ENCODE measurements around the gene C19orf53. TPM values are rescaled to one million over a fixed set of nuclear protein-coding genes. Genes with fewer than 3 reads are reported as not detected.
"Not testable (repeated sequence)": the region's sequence is repeated elsewhere in the genome, so short reads cannot be mapped to it uniquely, and the experiment has no call there.

The C19orf53 gene
- 147 and 150 TPM in 2 replicates for total RNA-seq
- polyA plus RNA-seq (2012), result 256 TPM

- peak; percentile 93 for DNase-seq (ENCODE audit: low read depth)
These were observed at the start of gene C19orf53 for GRCh38 chr19:13774217-13775191. C19orf53 (plus strand) TSS chr19:13774456; CDS start chr19:13774478, 22 bp downstream.

DNA sequence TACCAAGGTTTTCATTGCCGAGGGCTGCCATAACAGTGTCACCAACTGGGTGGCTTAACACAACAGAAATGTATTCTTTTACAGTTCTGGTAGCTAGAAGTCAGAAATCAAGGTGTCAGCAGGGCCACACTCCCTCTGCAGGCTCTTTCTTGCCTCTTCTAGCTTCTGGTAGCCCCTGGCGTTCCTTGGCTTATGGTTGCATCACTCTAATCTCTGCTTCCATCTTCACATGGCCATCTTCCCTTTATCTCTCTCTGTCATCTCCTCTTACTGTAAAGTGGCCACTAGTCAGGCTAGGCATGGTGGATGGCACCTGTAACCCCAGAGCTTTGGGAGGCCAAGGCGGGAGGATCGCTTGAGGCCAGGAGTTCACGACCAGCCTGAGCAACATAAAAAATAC, 47.9 kb upstream of the C19orf53 start:
- DNase-seq (ENCODE audit: low read depth), result no peak

GRCh38 chr19:13727798-13728197, 46.5 kb upstream of the C19orf53 start:
- no peak for DNase-seq (ENCODE audit: low read depth)

DNA sequence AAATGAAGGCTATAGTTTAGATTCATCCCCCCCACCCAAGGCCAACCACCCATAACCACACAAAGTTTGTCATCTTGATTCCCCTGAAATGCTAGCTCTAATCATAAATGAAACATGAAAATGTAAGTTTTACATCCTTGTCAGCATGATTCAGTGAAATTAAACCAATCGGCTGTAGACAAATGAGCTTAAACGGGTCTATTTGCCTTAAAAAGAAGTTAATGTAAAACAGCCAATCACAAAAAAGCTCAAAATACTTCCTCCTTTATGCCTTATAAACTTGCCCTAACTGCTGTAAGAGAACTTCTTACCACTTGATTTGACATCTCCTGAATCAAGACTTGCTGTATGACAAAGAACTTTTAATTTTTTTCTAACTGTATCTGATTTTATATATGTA, 44.4 kb upstream of the C19orf53 start:
- DNase-seq (ENCODE audit: low read depth), result no peak

GRCh38 chr19:13731147-13731964, 42.9 kb upstream of the C19orf53 start:
- peak; percentile 96 for DNase-seq (ENCODE audit: low read depth)

DNA sequence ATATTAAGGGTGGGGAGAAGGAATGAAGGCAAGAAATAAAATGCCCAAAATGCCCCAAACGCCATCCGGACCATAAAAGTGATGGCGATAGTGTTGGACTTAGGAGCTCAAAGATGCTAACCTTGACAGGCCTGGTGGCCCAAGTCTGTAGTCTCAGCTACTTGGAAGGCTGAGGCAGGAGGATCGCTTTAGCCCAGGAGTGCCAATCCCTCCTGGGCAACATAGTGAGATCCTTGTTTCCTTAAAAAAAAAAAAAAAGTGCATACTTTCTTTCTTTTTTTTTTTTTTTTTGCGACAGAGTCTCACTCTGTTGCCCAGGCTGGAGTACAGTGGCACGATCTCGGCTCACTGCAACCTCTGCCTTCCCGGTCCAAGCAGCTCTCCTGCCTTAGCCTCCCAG, 41.9 kb upstream of the C19orf53 start:
- no peak for DNase-seq (ENCODE audit: low read depth)

DNA sequence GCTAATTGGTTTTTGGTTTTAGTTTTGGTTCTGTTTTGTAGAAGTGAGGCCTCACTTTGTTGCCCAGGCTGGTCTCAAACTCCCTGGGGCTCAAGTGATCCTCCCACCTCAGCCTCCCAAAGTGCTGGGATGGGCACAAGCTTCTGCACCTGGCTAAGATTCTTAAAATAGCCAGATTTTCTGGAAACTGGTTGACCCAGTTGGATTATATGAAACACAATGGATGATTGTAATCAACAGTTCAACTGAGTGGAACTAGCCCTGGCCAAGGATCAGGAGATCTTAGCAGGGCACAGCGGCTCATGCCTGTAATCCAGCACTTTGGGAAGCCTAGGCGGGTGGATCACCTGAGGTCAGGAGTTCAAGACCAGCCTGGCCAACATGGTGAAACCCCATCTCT, 39.5 kb upstream of the C19orf53 start:
- no peak for DNase-seq (ENCODE audit: low read depth)

DNA sequence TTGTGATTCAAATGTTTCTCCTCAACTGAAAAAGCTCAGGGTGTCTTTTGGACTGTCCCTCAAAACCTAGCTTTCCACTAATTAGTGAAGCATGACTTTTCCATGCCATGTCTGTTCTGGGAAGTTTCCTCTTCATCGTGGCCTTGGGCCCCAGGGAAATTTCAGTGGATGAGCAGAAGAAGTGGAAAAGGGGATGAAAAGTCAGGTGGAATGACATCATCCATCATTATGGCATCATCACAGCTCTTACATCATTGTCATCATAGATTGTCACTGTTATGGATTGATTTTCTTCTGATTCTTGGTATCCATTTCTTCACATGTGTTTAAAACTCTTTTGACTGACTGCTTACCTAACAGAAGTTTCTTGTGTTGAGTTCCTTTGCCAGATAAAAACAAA, 36.2 kb upstream of the C19orf53 start:
- no peak for DNase-seq (ENCODE audit: low read depth)

DNA sequence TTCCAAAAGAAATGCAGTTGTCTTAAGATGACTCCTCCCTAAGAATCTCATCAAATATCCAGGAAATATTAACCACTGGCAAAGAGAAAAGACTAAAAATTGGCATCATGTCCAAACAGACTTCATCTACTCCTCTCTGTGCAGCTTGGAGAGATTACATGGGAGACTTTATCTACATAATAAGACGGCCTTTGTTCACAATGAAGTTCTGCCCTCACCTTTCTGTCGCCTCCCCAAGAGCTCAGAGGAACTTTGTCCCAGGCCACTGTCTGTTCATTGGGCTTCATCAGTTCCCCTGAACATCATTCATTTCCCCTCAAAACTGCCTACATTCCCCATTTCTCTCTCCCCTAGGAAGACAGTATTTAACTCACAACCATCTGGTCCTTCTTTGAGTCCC, 32.4 kb upstream of the C19orf53 start:
- DNase-seq (ENCODE audit: low read depth), result no peak

- DNase-seq (ENCODE audit: low read depth), result no peak
These were observed 31.5 kb upstream of the C19orf53 start for GRCh38 chr19:13742756-13743155.

DNA sequence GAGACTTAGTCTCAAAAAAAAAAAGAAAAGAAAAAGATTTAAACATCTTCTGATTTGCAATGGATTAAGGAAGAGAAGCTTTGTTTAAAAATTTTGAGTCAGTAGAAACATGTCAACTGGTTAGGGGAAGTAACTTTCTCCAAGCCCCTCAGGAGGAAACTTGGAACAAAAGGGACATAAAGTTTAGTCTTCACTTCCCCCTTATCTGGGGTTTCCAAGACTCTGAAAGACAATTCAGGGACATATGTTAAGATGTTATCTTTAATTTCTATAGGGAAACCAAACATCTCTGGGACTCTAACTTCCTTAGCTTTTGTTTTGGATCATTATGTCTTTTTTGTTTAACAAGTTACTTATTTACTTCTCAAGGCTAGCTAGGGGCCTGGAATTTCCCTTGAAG, 30.1 kb upstream of the C19orf53 start:
- no peak for DNase-seq (ENCODE audit: low read depth)

DNA sequence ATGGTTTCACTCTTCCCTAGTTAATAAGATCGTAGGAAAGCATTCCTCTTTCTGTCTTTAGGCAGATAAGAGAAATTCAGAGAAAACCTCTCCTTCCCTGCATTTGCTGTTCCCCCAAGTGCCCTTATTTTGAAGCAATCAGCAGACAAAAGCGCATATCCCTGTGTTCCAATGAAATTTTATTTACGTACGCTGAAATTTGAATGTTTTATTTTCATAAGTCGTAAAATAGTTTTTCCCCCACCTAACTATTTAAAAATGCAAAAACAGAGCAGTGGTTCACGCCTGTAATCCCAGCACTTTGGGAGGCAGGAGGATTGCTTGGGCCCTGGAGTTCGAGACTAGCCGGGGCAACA, 27.2 kb upstream of the C19orf53 start:
- no peak for DNase-seq (ENCODE audit: low read depth)

GRCh38 chr19:13748169-13748828, 26.0 kb upstream of the C19orf53 start:
- DNase-seq (ENCODE audit: low read depth), result no peak

DNA sequence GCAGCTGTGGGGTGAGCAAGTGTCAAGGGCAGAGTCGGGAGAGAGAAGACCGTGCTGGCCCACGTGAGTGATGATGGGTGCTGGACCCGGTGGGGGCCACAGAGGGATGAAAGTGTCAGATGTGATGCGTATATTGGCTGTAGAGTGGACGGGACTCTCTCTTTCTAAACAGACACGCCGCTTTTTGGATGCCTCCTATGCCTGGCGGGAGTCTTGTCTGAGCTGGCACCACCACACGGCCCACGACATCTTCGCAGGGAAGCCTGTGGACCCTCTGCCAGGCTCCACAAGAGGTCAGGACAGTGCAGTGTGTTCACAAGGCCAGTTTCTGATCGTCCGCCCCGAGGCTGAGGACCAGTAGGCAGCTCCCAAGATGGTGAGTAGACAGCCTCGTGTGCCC, 22.8 kb upstream of the C19orf53 start:
- no peak for DNase-seq (ENCODE audit: low read depth)

DNA sequence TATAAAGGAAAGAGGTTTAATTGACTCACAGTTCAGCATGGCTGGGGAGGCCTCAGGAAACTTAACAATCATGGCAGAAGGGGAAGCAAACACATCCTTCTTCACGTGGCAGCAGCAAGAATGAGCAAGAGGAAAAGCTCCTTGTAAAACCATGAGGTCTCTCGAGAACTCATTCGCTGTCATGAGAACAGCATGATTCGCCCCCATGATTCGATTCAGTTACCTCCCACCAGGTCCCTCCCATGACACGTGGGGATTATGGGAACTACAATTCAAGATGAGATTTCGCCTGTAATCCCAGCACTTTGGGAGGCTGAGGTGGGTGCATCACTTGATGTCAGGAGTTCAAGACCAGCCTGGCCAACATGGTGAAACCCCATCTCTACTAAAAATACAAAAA, 20.6 kb upstream of the C19orf53 start:
- not testable (repeated sequence) for DNase-seq (ENCODE audit: low read depth)

- DNase-seq (ENCODE audit: low read depth), result no peak
These were observed 18.0 kb upstream of the C19orf53 start for GRCh38 chr19:13756210-13756609.

GRCh38 chr19:13757805-13758772, 16.2 kb upstream of the C19orf53 start:
- DNase-seq (ENCODE audit: low read depth), result no peak

- DNase-seq (ENCODE audit: low read depth), result no peak
These were observed 15.5 kb upstream of the C19orf53 start for GRCh38 chr19:13758795-13759194.

DNA sequence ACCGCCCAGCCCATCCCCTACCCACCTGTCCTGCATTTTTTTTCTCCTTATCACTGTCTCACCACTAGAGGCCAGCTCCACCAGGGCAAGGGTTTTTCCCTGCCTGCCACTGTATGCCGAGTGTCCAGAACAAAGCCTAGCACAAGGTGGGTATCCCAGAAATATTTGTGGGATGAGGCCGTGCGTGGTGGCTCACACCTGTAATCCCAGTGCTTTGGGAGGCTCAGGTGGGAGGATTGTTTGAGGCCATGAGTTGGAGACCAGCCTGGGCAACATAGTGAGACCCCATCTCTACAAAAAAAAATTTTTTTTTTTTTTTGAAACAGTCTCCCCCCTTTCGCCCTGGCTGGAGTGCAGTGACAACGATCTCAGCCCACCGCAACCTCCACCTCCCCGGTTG, 12.8 kb upstream of the C19orf53 start:
- no peak for DNase-seq (ENCODE audit: low read depth)

DNA sequence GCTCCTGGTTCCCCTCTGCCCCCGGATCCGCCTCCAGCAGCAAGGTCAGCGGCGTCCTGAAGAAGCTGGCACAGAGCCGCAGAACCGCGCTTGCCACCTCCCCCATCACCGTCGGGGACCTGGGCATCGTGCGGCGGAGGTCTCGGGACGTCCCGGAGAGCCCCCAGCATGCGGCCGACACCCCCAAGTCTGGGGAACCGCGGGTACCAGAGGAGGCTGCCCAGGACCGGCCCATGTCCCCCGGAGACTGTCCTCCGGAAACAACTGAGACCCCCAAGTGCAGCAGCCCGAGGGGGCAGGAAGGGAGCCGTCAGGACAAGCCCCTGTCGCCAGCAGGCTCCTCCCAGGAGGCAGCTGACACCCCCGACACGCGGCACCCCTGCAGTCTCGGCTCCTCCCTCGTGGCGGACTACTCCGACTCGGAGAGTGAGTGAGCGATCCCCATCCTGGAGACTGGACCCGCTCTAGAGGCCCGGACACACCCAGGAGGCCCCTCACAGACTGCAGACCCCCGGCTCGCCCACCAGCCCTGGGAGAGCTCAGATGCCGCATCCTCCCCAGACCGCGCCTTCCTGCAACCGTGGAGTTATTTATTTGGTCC, 11.5 kb upstream of the C19orf53 start:
- no peak for DNase-seq (ENCODE audit: low read depth)

All from myocyte (in vitro differentiated cells).